ENCODE results near the gene CDC42EP4. TPM values are rescaled to one million over a fixed set of nuclear protein-coding genes. Genes with fewer than 3 reads are reported as not detected.

Gene CDC42EP4
- total RNA-seq, 2 donors from 2014 or later = 38.5 to 49.7 TPM

GRCh38 chr17:73293480-73293911 is 18.3 kb downstream of the CDC42EP4 start:
- H3K4me3 Mint-ChIP-seq = no peak overlapping the region

GRCh38 chr17:73293031-73293430 is 18.8 kb downstream of the CDC42EP4 start:
- Histone ChIP-seq H3K27me3 (ENCODE audit: control insufficient read depth, insufficient read depth, low read length, poor library complexity, severe bottlenecking) (no peaks in the 10 kb centered on the region), H3K9ac (ENCODE audit: extremely low read depth, low read length, poor library complexity, severe bottlenecking) (no peak overlapping the region), H3K36me3 (ENCODE audit: control insufficient read depth, insufficient read depth, low read length) (peaks cover 27% of the 10 kb centered on the region), H3K27ac (ENCODE audit: low read depth, low read length) (no peak overlapping the region), H3K4me3 (ENCODE audit: low read length) (no peak overlapping the region), H3K4me1 (ENCODE audit: control insufficient read depth, insufficient read depth, low read length) (peaks cover 15% of the 10 kb centered on the region), H3K9me3 (ENCODE audit: control insufficient read depth, low read length) (no peaks in the 10 kb centered on the region)
- 90 to 93% methylated on average over 9 to 11 of the region's 11 CpGs for WGBS, 2 experiments (ENCODE audit: insufficient coverage in 1 of 2, insufficient read length in 1 of 2)
- H3K9me3 Mint-ChIP-seq = no peaks in the 10 kb centered on the region
- peaks cover 17% of the 10 kb centered on the region for H3K4me1 Mint-ChIP-seq
- TF ChIP-seq, protein P1, sequence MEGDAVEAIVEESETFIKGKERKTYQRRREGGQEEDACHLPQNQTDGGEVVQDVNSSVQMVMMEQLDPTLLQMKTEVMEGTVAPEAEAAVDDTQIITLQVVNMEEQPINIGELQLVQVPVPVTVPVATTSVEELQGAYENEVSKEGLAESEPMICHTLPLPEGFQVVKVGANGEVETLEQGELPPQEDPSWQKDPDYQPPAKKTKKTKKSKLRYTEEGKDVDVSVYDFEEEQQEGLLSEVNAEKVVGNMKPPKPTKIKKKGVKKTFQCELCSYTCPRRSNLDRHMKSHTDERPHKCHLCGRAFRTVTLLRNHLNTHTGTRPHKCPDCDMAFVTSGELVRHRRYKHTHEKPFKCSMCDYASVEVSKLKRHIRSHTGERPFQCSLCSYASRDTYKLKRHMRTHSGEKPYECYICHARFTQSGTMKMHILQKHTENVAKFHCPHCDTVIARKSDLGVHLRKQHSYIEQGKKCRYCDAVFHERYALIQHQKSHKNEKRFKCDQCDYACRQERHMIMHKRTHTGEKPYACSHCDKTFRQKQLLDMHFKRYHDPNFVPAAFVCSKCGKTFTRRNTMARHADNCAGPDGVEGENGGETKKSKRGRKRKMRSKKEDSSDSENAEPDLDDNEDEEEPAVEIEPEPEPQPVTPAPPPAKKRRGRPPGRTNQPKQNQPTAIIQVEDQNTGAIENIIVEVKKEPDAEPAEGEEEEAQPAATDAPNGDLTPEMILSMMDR (conservative IDR thresholded peaks at IDR 0.05) = no peak
- H3K27me3 Mint-ChIP-seq (ENCODE audit: insufficient read depth) = no peaks in the 10 kb centered on the region
- H3K27ac Mint-ChIP-seq = peak overlapping the region; percentile 56
- peaks cover 21% of the 10 kb centered on the region for H3K36me3 Mint-ChIP-seq (ENCODE audit: low read depth)
- DNase-seq = no peak
- H3K4me3 Mint-ChIP-seq = no peak overlapping the region

More at GRCh38 chr17:73293480-73293911, 18.3 kb downstream of the CDC42EP4 start:
- H3K27me3 Mint-ChIP-seq (ENCODE audit: insufficient read depth) = no peaks in the 10 kb centered on the region
- peaks cover 22% of the 10 kb centered on the region for H3K36me3 Mint-ChIP-seq (ENCODE audit: low read depth)
- no peak for DNase-seq
- WGBS, 2 experiments (ENCODE audit: insufficient coverage in 1 of 2, insufficient read length in 1 of 2) = 92 to 94% methylated on average over 6 to 9 of the region's 9 CpGs
- no peaks in the 10 kb centered on the region for H3K9me3 Mint-ChIP-seq
- TF ChIP-seq, protein P1 (conservative IDR thresholded peaks at IDR 0.05) = no peak
- peaks cover 21% of the 10 kb centered on the region for H3K4me1 Mint-ChIP-seq
- H3K36me3 ChIP-seq (ENCODE audit: control insufficient read depth, insufficient read depth, low read length) = peaks cover 29% of the 10 kb centered on the region
- peak overlapping the region; percentile 44 for H3K27ac Mint-ChIP-seq
- no peak overlapping the region for H3K4me3 ChIP-seq (ENCODE audit: low read length)
- H3K4me1 ChIP-seq (ENCODE audit: control insufficient read depth, insufficient read depth, low read length) = peaks cover 15% of the 10 kb centered on the region
- H3K27me3 ChIP-seq (ENCODE audit: control insufficient read depth, insufficient read depth, low read length, poor library complexity, severe bottlenecking) = no peaks in the 10 kb centered on the region
- no peak overlapping the region for H3K9ac ChIP-seq (ENCODE audit: extremely low read depth, low read length, poor library complexity, severe bottlenecking)
- H3K9me3 ChIP-seq (ENCODE audit: control insufficient read depth, low read length) = no peaks in the 10 kb centered on the region
- H3K27ac ChIP-seq (ENCODE audit: low read depth, low read length) = no peak overlapping the region

- no peak for DNase-seq
- Mint-ChIP-seq H3K9me3 (no peaks in the 10 kb centered on the region), H3K36me3 (ENCODE audit: low read depth) (peaks cover 19% of the 10 kb centered on the region), H3K27me3 (ENCODE audit: insufficient read depth) (no peaks in the 10 kb centered on the region), H3K4me1 (peaks cover 22% of the 10 kb centered on the region), H3K27ac (no peak overlapping the region), H3K4me3 (no peak overlapping the region)
- H3K36me3 ChIP-seq (ENCODE audit: control insufficient read depth, insufficient read depth, low read length) = peaks cover 26% of the 10 kb centered on the region
- TF ChIP-seq, protein P1 (conservative IDR thresholded peaks at IDR 0.05) = no peak
- H3K4me1 ChIP-seq (ENCODE audit: control insufficient read depth, insufficient read depth, low read length) = peaks cover 19% of the 10 kb centered on the region
- 93 to 96% methylated on average over 8 to 12 of the region's 12 CpGs for WGBS, 2 experiments (ENCODE audit: insufficient coverage in 1 of 2, insufficient read length in 1 of 2)
- no peaks in the 10 kb centered on the region for H3K27me3 ChIP-seq (ENCODE audit: control insufficient read depth, insufficient read depth, low read length, poor library complexity, severe bottlenecking)
- no peak overlapping the region for H3K9ac ChIP-seq (ENCODE audit: extremely low read depth, low read length, poor library complexity, severe bottlenecking)
- no peaks in the 10 kb centered on the region for H3K9me3 ChIP-seq (ENCODE audit: control insufficient read depth, low read length)
- H3K4me3 ChIP-seq (ENCODE audit: low read length) = no peak overlapping the region
- no peak overlapping the region for H3K27ac ChIP-seq (ENCODE audit: low read depth, low read length)
These were observed 19.7 kb downstream of the CDC42EP4 start for GRCh38 chr17:73292031-73292531.
